GM19043 (cell line): ENCODE measurements around the gene CEACAM19.
"Not testable (repeated sequence)": the region's sequence is repeated elsewhere in the genome, so short reads cannot be mapped to it uniquely, and the experiment has no call there.

Experiments used
- ATAC-seq: cut with Tn5 transposase; IDR thresholded peaks from one replicate; pipeline ENCODE4 v1.9.1; 2021; ENCODE audit warnings: low read depth; ENCODE audit not compliant: unreplicated experiment

The CEACAM19 gene, protein sequence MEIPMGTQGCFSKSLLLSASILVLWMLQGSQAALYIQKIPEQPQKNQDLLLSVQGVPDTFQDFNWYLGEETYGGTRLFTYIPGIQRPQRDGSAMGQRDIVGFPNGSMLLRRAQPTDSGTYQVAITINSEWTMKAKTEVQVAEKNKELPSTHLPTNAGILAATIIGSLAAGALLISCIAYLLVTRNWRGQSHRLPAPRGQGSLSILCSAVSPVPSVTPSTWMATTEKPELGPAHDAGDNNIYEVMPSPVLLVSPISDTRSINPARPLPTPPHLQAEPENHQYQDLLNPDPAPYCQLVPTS

DNA sequence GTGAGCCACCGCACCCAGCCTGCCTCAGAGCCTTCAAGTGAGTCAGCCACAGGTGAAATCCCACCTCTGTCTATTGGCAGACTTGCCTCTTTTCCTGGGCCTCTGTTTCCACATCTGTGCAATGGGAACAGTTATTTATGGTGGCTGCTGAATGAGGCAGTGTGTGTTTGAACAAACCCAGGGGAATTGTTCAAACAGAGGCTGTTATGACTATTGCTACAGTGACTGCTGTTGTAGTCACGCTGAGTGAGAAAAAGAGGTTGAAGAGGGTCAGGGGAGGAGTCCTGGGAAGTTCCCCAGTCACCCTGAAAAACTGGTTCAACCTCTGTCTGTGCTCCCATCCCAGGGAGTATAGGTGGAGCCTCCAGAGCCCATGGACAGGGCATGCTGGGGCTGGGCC is at the start of gene CEACAM19:
CEACAM19 (plus strand) TSS at position 83 of the 400 bp plus-strand sequence. CDS start 450 bp downstream, outside the sequence.
- no peak for ATAC-seq

DNA sequence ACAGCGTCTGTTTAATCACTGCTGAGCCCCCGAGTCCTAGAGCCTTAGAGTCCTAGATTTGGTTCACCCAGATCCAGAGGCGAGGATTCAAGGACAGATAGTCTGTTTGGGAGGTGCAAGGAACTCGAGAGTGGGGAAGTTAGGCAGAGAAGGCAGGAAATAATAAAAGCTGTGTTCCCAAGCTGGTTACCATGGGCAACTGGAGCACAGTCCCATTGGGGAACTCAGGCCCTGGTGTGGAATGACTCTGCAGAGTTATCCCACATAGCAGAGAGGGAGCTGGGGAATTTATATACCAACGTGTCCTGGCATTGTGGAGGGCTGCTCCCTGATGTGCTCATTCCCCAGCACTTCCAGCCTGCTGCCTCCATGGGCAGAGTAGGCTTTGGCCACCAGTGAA is 48.2 kb upstream of the CEACAM19 start:
- ATAC-seq = no peak

DNA sequence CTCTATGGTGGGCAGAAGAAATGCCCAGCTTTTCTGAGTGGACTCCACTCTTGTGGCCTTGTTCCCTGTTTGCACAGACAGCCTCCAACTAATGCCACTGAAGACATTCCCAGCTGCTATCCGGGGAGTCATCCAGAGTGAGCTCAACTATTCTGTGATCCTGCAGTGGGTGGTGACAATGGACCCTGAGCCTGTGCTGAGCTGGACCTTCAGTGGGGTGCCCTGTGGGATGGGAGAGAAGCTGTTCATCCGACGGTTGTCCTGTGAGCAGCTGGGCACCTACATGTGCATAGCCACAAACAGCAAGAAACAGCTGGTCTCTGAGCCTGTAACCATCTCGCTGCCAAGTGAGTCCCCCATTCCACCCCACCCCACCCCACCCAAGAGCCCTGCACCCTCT is 47.7 kb upstream of the CEACAM19 start:
- no peak for ATAC-seq

DNA sequence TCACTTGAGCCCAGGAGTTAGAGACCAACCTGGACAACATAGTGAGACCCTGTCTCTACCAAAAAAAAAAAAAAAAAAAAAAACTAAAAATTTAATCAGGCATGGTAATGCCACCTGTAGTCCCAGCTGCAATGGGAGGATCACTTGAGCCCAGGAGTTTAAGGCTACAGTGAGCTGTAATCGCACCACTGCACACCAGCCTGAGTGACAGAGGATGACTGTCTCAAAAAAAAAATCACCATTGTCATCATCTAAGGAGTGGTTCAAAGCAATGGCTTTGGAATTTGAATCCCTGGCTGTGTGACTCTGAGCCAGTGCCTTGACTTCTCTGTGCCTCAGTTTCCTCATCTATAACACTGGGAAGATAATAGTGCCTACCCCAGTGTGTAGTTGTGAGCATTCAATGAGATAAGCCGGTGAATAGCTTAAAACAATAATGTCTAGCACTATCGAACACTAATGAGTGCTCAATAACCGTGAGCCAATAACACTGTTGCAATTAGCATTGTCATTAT is 46.4 kb upstream of the CEACAM19 start:
- ATAC-seq = no peak

DNA sequence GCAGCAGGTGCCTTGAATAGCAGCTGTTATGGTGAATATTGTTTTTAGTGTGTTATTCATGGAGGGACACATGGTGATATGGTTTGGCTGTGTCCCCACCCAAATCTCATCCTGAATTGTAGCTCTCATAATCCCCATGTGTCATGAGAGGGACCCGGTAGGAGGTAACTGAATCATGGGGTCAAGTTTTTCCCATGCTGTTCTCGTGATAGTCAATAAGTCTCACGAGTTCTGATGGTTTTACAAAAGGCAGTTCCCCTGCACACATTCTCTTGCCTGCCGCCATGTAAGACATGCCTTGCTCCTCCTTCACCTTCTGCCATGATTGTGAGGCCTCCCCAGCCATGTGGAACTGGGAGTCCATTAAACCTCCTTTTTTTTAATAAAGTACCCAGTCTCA is 45.6 kb upstream of the CEACAM19 start:
- not testable (repeated sequence) for ATAC-seq

DNA sequence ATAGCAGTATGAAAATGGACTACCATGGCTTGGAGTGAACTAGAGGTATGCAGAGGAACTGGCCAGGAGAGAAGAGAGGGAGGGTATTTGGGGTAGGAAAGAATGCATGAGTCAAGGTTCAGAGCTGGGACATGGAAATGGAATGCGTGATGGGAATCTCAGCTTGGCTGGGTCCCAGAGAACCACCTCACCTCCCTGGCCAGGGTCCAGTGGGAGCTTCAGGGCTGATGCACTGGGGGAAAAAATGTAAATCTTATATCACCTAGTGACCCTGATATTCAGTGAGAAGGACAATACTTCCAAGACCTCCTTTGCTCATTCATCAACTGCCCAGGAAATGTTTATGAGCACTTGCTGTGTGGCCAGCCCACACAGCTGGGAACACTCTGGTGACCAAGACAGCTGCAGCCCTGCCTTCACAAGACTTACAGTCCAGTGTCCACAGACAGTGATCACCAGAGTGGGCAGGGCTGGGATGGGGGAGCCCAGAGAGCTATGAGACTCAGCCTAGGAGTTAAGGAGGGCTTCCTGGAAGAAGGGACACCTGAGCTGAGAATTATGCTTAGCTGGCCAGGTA is 45.1 kb upstream of the CEACAM19 start:
- ATAC-seq = no peak

DNA sequence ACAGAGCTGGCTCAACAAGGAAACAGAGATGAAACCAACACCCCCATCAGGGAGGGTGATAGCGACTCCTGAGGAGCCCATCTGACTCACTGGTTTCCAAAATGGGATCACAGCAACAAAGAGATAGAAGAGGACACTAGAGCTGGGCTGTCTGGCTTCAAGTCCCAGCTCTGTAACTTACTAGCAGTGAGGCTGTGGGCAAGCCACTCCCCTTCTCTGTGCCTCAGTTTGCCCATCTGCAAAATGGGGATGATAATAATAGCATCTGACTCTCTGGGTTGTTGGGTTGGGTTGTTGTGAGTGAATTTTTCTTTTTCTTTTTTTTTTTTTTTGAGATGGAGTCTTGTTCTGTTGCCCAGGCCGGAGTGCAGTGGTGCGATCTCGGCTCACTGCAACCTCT is 43.7 kb upstream of the CEACAM19 start:
- ATAC-seq = no peak

DNA sequence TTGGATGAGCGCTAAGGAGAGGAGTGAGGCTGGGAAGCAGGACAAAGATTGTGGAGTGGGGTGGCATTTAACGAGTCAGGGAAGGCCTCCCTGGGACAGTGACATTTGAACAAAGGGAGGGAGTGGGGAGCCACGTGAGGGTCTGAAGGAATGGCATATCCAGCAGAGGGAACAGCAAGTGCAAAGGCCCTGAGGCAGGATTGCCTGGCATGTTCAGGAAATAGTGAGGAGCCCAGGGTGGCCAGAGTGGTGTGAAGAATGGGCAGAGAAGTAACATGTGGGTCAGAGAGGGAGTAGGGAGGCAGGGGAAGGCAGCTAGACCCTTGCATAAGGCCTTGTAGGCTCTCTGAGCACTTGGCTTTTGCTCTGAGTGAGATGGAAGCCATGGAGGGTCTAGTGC is 42.5 kb upstream of the CEACAM19 start:
- ATAC-seq = no peak

DNA sequence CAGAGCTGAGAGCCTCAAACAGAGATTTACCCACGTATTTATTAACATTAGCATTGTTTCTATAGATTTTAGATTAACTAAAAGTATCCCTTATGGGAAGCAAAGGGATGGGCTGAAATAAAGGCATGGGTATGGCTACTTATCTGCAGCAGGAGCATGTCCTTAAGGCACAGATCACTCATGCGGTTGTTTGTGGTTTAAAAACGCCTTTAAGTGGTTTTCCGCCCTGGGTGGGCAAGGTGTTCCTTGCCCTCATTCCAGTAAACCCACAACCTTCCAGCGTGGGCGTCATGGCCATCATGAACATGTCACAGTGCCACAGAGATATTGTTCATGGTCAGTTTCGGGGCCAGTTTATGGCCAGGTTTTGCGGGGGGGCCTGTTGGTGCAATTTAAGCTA is 39.7 kb upstream of the CEACAM19 start:
- not testable (repeated sequence) for ATAC-seq

DNA sequence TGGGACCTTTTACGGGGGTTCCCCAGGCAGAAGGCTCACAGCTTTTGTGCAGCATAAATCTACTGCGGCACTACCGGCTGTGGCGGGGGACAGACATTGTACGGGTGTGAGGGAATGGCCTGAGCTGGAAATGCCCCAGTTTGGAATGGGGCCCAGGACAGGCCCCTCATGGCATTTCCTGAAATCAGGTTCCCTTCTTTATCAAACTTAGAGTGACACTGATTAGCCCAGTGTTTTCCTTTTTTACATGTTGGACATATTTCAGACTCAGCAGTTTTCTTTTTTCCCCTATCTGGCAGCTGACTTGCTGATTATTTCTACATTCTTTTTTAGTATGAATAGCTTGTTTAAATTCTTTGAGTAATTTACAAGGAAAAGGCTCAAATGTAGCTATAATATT is 37.2 kb upstream of the CEACAM19 start:
- ATAC-seq = not testable (repeated sequence)

DNA sequence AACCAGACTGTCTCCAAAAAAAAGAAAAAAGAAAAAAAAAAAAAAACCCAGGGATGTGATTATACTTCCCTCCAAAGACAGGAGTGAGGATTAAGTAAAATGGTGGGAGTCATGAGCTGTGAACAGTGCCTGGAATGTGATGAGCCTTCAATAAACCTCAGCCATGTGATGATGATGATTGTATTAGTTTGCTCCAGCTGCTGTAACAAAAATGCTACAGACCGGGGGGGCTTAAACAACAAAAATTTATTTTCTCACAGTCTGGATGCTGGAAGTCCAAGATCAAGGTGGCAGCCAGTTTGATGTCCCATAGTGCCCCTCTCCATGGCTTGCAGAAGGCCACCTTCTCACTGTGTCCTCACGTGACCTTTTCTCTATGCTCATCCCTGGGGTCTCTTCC is 36.5 kb upstream of the CEACAM19 start:
- ATAC-seq = no peak

DNA sequence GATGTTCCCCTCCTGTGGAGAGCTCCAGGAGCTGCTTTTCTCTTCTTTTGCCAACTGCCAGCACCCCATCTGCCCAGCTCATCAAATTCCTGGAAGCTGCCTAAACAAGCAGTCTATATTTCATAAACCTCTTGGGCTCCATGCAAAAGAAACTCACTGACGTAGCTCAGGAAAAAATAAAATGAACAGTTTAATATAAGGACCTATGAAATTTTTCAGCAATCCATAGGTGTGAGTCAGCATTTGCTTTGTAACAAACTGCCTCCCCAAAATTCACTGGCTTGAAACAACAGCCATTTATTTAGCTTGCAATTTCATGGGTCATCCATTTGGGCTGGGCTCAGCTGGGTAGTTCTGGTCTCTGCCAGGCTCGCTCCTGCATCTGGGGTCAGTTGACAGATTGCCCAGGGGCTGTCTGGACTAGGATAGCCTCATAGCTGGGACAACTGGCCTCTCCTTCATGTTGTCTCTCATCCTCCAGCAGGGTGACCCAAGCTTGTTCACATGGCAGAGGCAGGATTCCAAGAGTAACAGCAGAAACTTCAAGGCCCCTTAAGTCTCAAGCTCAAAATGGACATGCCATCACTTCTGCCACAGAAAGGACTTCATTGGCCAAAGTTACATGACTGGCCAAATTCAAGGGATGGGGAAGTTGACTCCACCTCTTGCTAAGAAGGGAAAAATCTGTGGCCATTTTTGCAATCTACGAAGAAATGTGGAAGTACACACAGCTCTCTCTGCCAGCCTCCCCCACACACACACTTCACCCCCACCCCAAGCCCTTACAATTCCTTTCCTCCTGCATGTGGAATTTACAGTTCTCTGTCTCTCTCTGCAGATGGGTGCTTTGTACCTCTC is 35.5 kb upstream of the CEACAM19 start:
- no peak for ATAC-seq

DNA sequence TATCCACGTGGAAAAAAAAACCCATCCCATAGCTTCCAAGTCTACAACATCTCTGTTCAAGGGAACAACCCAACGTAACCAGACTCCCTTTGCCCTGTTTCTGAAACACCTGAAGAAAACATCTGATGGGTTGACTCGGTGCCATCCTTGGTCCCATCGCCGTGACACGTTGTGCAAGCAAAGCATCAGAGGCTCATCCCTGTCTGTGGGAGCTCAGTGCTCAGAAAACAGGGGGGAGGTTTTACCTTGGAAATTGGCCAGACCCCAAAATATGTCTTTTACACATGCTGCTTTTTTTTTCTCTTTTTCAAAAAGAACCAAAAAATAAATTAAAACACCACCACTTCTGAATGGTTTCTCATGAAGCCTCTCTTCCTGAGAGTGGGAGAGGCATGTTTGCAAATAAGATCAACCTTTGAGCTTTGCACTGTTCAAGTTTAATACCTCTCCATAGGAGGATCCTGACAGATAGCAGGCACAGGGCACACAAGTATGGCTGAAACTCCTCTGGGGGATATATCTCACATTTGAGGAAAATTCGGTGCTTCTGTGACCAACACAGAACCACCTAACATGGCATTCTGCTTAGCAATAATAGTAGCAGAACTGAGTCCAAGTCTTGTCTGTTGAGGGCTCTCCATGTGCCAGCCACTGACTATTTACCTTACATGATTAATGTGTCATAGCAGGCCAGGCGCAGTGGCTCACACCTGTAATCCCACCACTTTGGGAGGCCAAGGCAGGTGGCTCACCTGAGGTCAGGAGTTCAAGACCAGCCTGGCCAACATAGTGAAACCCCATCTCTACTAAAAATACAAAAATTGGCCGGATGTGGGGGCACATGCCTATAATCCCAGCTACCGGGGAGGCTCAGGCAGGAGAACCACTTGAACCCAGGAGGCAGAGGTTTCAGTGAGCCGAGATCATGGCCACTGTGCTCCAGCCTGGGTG is 34.6 kb upstream of the CEACAM19 start:
- no peak for ATAC-seq

DNA sequence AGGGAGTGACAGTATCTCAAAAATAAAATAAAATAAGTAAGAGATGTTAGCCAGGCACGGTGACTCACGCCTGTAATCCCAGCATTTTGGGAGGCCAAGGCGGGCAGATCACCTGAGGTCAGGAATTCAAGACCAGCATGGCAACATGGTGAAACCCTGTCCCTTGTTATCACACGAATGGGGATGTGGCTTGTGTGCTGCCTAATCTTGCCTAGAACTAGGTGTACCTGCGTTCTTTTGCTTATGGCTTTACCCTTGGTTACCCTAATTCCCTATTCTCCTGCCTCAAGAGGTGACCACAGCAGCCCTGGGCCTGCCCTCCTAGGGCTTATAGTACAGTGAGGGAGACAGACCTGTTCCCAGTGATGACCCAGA is 33.9 kb upstream of the CEACAM19 start:
- ATAC-seq = no peak

DNA sequence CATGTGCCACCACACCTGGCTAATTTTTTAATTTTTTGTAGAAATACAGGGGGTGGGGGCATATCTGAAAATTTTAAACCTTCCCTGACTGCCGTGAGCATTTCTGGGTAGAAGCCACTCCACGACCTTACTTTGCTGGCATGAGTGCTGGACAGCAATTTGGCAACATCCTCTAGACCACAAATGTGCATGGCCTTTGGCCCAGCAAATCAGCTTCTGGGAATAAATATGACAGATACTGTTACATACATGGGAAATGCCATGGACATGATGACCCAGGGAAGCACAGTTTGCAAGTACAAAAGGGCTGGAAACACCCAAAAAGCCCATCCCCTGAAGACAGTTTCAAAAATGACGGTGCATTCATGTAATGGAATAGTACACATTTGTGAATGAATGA is 30.8 kb upstream of the CEACAM19 start:
- ATAC-seq = no peak

DNA sequence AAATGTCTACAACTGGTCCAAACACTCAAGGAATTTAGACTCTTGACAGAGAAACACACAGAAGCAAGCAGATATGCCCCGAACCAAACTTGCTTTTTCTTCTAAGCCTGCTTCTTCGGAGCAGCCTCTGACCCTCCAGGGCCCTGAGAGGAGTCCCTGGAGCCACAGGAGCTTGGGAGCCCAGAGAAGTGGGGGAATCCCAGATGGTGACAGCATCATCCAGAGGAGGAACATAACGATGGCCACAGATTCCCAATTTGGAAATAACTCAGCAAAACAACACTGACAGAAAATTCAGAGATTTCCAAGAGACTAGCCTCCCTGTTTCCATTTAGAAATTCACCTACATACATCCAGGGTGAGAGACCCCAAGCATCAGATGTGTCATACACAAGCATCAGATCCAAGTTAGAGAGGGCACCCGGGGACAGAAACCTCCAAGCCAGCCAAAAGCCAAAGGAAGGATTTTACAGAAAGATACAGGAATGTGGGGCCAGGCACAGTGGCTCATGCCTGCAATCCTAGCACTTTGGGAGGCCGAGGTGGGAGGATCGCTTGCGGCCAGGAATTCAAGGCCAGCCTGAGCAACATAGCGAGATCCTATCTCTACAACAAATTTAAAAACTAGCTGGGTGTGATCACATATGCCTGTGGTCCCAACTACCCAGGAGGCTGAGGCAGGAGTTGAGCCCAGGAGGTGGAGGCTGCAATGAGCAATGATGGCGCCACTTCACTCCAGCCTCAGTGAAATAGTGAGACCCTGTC is 29.6 kb upstream of the CEACAM19 start:
- no peak for ATAC-seq

DNA sequence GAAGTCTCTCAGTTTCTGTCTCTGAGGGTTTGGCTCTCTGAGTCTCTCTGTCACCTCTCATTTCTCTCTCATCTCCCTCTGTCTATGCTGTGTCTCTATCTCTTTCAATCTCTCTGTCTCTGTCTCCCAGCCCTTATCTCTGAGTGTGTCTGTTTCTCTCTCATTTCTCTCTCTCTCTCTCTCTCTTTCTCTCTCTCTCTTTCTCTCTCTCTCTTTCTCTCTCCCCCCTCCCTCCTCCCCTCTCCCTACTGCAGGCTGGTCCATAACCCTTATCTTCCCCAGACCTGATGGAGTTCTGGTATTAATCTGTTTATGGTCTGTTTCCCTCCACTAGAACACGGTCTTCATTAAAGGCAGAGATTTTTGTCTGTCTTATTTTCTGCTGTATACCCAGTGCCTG is 28.9 kb upstream of the CEACAM19 start:
- ATAC-seq = no peak

DNA sequence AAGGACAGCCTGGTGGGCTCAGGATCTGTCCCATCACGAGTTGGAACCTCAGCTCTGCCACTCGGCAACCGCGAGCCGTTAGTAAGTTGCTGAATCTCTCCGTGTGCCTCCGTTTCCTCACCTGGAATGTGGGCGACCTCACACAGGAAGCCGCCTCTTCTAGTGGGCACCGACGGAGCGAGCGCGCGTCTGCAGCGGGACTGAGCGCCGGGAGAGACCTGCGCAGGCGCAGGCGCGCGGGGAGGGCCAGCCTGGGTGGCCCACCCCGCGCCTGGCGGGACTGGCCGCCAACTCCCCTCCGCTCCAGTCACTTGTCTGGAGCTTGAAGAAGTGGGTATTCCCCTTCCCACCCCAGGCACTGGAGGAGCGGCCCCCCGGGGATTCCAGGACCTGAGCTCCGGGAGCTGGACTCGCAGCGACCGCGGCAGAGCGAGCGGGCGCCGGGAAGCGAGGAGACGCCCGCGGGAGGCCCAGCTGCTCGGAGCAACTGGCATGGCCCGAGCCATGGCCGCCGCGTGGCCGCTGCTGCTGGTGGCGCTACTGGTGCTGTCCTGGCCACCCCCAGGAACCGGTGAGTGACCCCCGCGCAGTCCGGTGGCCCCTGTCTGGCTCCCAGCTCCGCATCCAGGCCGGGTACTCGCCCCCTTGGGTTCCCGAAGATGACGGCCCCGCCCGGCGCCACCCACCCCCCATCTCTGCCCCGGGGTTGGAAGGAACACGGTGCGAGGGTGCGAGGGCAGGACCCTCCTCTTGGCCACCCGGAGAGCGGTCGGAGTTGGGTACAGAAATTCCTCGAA is 27.5 kb upstream of the CEACAM19 start, which contains the start of gene PVR:
PVR (plus strand) TSS at position 306 of the 797 bp plus-strand sequence; CDS start at position 493, 187 bp downstream.
- ATAC-seq = no peak
